Esophagus muscularis mucosa (tissue), 3 donors: ENCODE data around the gene IRF2BP2.

Experiments
- CTCF ChIP-seq, 3 experiments: fragments of 200-600 bp in 2 of 3; fragments of 450-650 bp in 1 of 3; sonication (generic) in 2 of 3; IDR thresholded peaks; one replicate each; pipeline ENCODE4 v1.5.1; 2017 to 2019; ENCODE audit warnings: antibody characterized with exemption in 3 of 3, mild to moderate bottlenecking in 2 of 3, moderate library complexity in 1 of 3
- POLR2AphosphoS5 ChIP-seq, 2 donors: sonication (generic); formaldehyde crosslinking; IDR thresholded peaks; one replicate each; pipeline ENCODE4 v1.6.1; 2017; ENCODE audit warnings: antibody characterized with exemption in 2 of 2

GRCh38 chr1:234559152-234559901 is 50.7 kb downstream of the IRF2BP2 start:
- TF ChIP-seq CTCF (IDR thresholded peaks at IDR 0.05): no peak
- no peak for TF ChIP-seq POLR2AphosphoS5 (IDR thresholded peaks at IDR 0.05)
